CD4-positive, alpha-beta T cell treated with Interleukin-10 for 1 hour (primary cell): ENCODE results near the gene PROSER3.

Experiments used
- DNase-seq: peaks from one replicate; pipeline ENCODE4 v3.0.0-alpha.2; 2020

The PROSER3 gene

DNA sequence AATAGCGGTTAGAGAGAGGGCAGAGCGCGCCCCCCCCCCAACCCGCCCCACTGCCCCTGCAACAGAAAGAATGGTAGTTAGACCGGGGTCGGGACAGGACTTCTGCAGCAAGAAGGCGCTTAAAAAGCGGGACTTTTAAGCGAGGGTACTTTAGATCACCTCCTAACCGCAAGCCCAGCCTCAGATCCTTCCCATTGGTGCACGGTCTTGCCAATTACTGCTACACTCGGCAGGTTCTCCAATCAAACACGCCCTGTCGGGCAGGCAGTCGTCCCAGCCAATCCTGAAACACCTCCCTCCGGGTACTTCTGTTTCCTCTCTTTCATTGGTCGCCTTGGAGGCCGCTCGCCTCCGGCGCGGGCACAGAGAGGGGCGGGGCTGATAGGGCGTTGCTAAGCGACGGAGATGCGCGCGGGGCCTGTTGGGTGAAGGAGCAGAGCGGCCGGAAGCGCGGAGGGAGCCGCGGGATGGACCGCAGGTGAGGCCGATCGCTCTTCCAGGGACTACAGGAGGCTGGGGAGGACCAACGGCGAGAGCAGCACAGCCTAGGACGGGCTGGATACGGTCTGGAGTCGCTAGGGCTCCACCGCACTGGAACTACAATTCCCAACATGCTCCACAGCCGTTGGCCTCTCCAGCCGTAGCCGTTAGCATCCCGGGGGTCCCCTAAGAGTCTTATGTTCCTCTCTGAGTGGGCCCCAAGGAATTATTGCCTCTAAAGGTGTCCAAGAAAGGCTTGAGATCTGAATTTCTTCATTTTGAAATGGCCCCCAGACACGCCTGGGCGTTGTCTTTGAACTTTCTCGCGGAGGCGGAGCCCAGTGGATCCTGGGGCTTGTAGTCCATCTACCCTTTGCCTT lies at the start of gene PROSER3:
PROSER3 (plus strand) TSS at position 428 of the 860 bp plus-strand sequence; CDS start at position 468, 40 bp downstream.
- peak; percentile 100 for DNase-seq

DNA sequence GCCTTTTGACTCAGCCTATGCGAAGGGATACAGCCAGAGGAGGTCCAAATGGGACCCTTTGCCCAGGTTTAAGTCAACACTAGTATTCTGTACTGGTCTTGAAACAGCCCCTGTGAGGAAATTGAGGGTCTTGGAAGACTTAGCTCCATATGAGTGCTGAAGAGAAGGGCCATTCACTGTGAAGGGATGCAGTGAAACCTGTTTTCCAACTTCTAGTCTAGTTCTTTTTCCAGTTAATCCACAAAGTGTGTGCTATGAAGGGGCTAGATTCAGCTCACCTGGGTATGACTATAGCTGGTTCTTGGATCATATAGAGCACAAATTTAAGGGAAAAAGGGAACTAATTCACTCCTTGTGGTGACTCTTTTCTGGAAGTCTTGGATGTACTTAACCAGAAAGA lies 49.6 kb upstream of the PROSER3 start:
- DNase-seq = no peak

GRCh38 chr19:35710784-35711723 lies 46.9 kb upstream of the PROSER3 start:
- peak; percentile 40 for DNase-seq

DNA sequence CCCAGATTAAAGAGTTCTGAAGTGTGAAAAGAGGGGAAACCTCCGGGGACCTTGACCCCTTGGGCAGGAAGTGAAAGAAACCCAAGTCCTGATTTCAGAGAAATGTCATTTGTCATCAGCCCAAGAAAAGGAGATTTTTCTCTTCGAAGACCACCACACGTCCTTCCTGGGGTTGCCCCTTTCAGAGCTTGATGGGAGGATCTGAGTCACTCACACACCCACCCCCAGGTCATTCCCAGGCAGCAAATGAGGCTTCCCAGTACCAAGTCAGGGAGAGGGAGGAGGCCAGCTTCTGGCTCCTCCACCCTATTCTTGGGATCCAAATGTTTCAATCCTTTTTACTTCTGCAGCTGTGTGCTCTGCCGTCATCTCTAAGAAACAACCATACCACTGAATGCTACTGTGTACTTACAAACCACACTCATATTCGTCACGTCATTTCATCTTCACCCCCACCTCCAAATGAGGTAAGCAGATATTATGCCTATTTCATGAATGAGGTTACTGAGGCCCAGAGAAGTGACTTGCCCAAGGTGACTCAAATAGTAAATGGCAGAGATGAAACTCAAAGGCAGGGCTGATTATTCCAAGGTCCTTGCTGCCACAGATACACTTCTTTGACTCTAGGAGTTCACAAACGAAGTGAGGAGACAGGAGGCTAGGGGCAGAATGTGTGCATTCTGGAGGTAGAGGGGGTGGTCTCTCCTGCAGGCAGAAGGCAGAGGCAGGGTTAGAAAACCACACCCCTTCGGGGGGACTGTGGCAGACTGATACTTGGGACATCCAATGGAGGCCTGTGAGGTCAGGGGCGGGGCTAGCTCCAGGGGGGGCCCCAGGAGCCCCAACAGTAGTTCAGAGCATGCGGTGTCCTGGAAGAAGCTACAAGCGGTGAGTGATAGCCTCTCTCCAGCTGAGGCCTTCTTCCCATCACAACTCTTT lies 45.1 kb upstream of the PROSER3 start:
- peak; percentile 52 for DNase-seq

- DNase-seq = no peak
Observed at GRCh38 chr19:35713506-35713850, 44.5 kb upstream of the PROSER3 start.

GRCh38 chr19:35713904-35714495 lies 44.0 kb upstream of the PROSER3 start:
- DNase-seq = no peak

- DNase-seq = no peak
Observed at GRCh38 chr19:35714601-35715354, 43.2 kb upstream of the PROSER3 start.

GRCh38 chr19:35715355-35715809 lies 42.6 kb upstream of the PROSER3 start:
- DNase-seq = no peak

DNA sequence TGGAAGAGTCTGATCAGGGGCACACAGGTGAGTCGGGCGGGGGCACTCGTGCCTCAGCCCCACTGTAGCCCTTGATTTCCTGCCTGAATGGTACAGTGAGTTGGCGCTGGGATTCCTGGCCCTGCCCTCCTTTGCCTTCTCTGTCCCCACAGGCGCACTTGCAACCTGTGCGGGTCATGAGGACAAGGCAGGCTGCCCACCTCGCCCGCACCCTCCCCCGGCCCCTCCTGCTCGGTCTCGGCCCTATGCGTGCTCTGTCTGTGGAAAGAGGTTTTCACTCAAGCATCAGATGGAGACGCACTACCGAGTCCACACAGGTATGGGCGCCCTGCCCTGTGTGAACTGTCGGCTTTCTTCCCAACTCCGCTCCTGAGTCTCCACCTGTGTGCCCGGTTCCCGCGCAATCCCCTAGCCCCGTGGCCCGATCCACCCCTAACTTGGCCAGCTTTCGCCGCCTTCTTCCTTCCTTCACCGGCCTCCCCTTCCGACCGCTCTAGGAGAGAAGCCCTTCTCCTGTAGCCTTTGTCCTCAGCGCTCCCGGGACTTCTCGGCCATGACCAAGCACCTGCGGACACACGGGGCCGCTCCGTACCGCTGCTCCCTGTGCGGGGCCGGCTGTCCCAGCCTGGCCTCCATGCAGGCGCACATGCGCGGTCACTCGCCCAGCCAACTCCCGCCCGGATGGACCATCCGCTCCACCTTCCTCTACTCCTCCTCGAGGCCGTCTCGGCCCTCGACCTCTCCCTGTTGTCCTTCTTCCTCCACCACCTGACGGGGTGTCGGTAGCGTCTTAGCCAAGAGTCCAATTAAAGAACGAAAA lies 41.8 kb upstream of the PROSER3 start:
- DNase-seq = peak; percentile 16

GRCh38 chr19:35716801-35717664 lies 40.9 kb upstream of the PROSER3 start:
- DNase-seq = peak; percentile 98

GRCh38 chr19:35717665-35718344 lies 40.2 kb upstream of the PROSER3 start, which contains the start of gene KMT2B:
KMT2B (plus strand) TSS chr19:35718003; CDS start chr19:35718019, 16 bp downstream.
- no peak for DNase-seq

DNA sequence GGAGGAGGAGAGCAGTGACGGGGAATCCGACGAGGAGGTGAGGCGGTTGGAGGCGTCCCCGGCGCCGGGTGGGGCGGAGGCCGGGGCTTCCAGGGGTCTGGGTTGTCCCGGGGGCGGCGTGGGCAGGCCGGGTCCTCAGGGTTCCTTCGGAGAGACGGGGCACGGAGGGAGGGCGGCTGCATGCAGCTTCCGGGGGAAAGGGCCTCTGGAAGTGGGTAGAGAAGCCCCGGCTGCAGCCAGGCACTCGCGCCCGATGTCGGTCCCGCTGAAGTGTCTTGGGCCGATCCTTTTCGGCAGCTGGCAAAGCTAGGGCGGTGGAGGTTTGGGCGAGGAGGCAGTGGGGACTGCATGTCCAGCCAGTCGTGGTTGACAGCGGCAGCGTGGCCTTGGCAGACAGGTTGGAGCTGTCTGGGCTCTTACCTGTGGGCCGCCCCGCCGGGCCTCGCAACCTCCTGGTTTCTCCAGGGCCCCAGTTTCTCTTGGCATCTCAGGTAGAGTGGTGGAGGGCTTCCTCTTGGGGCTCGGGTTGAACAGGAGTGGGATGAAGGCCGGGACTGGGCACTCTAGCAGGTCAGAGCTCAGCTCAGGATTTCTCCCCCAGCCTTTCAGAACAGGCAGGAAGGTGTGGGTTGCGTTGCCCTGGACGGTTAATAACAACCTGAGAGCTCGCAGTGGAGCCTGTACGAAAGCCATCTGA lies 39.5 kb upstream of the PROSER3 start:
- peak; percentile 42 for DNase-seq

DNA sequence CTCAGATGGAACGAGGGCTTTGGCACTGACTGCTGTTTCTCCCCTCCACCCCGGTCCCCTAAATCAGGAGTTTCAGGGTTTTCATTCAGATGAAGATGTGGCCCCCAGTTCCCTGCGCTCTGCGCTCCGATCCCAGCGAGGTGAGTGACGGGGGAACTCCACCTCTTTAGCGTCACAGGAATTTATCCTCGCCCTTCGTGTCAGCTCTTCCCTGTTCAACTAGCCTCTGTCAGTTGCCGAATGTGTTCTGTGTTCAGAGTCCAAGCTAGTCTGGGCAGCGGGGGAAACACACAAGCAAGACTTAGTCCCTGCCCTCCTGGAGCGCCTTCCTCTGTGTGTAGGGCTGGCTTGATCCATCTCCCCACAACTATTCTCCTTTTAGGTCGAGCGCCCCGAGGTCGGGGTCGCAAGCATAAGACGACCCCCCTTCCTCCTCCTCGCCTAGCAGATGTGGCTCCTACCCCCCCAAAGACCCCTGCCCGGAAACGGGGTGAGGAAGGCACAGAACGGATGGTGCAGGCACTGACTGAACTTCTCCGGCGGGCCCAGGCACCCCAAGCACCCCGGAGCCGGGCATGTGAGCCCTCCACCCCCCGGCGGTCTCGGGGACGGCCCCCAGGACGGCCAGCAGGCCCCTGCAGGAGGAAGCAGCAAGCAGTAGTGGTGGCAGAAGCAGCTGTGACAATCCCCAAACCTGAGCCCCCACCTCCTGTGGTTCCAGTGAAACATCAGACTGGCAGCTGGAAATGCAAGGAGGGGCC lies 38.4 kb upstream of the PROSER3 start:
- no peak for DNase-seq

DNA sequence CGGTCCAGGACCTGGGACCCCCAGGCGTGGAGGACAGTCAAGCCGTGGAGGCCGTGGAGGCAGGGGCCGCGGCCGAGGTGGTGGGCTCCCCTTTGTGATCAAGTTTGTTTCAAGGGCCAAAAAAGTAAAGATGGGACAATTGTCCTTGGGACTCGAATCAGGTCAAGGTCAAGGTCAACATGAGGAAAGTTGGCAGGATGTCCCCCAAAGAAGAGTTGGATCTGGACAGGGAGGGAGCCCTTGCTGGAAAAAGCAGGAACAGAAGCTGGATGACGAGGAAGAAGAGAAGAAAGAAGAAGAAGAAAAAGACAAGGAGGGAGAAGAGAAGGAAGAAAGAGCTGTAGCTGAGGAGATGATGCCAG lies 37.8 kb upstream of the PROSER3 start:
- DNase-seq = no peak

- DNase-seq = no peak
Observed at GRCh38 chr19:35720648-35721047, 37.3 kb upstream of the PROSER3 start.

DNA sequence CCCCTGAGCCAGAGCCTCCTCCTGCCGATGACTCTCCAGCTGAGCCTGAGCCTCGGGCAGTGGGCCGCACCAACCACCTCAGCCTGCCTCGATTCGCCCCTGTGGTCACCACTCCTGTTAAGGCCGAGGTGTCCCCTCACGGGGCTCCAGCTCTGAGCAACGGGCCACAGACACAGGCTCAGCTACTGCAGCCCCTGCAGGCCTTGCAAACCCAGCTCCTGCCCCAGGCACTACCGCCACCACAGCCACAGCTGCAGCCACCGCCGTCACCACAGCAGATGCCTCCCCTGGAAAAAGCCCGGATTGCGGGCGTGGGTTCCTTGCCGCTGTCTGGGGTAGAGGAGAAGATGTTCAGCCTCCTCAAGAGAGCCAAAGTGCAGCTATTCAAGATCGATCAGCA lies 36.6 kb upstream of the PROSER3 start:
- DNase-seq = no peak

GRCh38 chr19:35722461-35722860 lies 35.5 kb upstream of the PROSER3 start:
- DNase-seq = no peak
